Neutrophil (primary cell): Measurements from ENCODE around the gene PAQR8.

Source experiments
- H3K27ac ChIP-seq: fragments of 200-600 bp; sonication (generic); 2 replicates; pipeline ENCODE4 v1.5.1; 2016; ENCODE audit warnings: mild to moderate bottlenecking, moderate library complexity
- H3K27me3 ChIP-seq: fragments of 200-600 bp; sonication (generic); 2 replicates; pipeline ENCODE4 v1.6.0; 2016; ENCODE audit warnings: mild to moderate bottlenecking
- H3K36me3 ChIP-seq: fragments of 200-600 bp; sonication (generic); 2 replicates; pipeline ENCODE4 v1.5.1; 2017
- H3K4me1 ChIP-seq, 2 experiments: fragments of 200-600 bp in 1 of 2; sonication (generic) in 1 of 2; 1 replicate in 1 of 2; 2 replicates in 1 of 2; pipeline versions ENCODE4 v1.5.1 to v1.6.1; 2013 to 2016; ENCODE audit warnings: low read depth in 1 of 2, low read length in 1 of 2, mild to moderate bottlenecking in 1 of 2, moderate library complexity in 1 of 2; ENCODE audit not compliant: control insufficient read depth in 1 of 2, insufficient read depth in 1 of 2
- H3K4me3 ChIP-seq, 2 experiments: fragments of 200-600 bp in 1 of 2; sonication (generic) in 1 of 2; 1 replicate in 1 of 2; 2 replicates in 1 of 2; pipeline ENCODE4 v1.5.1; 2013 to 2016; ENCODE audit warnings: low read depth in 1 of 2, low read length in 1 of 2, mild to moderate bottlenecking in 1 of 2, moderate library complexity in 1 of 2
- H3K9me3 ChIP-seq: fragments of 200-600 bp; sonication (generic); 2 replicates; pipeline ENCODE4 v1.5.1; 2016
- TF ChIP-seq, protein P1 (sequence below): fragments of 200-600 bp; sonication (generic); IDR thresholded peaks from 2 replicates; pipeline ENCODE4 v1.5.1; 2016; ENCODE audit warnings: antibody characterized with exemption

Gene PAQR8

DNA sequence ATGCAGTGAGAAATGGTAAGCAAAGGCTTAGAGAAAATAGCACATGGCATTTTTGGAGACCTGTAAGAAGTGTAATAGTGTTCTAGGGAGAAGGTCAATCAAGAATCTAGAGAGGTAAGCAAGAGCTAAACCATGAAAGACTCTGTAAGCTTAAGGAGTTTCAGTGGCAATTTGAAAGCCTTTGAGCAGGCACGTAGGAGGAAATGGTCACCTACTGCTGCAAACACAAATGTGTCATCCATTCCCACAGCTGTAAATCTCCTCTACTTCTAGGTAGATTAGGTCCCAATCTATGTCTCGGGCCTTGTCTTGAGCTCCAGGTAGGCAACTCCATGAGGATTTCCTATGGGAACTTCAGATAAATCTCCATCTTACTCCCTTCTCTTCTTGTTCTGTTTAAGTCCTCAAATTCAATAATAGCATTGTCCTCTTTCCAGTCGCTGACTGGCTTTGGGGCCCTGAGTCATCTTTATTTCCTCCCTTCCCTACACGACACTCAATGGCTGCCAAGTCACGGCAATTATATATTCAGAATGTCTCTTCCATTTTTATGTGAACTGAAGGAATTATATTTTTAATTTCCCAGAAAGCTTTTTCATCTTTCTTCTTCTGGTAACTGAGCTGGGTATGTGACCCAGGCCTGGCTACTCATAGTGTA is 24.2 kb upstream of the PAQR8 start:
- Histone ChIP-seq H3K4me3 (no peak overlapping the region), H3K27ac (no peak overlapping the region), H3K9me3 (no peaks in the 10 kb centered on the region), H3K4me1 (peaks cover 45 to 48% of the 10 kb centered on the region in 2 experiments), H3K36me3 (no peaks in the 10 kb centered on the region), H3K27me3 (no peaks in the 10 kb centered on the region)
- TF ChIP-seq, protein P1, sequence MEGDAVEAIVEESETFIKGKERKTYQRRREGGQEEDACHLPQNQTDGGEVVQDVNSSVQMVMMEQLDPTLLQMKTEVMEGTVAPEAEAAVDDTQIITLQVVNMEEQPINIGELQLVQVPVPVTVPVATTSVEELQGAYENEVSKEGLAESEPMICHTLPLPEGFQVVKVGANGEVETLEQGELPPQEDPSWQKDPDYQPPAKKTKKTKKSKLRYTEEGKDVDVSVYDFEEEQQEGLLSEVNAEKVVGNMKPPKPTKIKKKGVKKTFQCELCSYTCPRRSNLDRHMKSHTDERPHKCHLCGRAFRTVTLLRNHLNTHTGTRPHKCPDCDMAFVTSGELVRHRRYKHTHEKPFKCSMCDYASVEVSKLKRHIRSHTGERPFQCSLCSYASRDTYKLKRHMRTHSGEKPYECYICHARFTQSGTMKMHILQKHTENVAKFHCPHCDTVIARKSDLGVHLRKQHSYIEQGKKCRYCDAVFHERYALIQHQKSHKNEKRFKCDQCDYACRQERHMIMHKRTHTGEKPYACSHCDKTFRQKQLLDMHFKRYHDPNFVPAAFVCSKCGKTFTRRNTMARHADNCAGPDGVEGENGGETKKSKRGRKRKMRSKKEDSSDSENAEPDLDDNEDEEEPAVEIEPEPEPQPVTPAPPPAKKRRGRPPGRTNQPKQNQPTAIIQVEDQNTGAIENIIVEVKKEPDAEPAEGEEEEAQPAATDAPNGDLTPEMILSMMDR = no peak

DNA sequence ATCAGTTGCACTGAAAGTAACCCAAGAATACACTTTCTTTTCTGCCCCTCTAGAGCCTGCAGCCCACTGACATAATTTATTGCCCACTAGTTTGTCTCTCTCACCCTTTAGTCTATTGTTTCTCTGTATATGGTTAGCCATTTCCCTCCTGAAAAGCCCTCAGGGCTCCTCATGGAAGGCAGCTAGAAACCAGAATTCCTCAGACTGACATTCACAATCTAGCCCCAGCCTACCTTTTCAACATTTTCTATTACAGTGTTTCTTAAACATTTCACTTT is 21.4 kb upstream of the PAQR8 start:
- H3K4me3 ChIP-seq = no peak overlapping the region
- no peaks in the 10 kb centered on the region for H3K9me3 ChIP-seq
- H3K27me3 ChIP-seq = no peaks in the 10 kb centered on the region
- no peak overlapping the region for H3K27ac ChIP-seq
- peaks cover 21 to 26% of the 10 kb centered on the region in 2 experiments for H3K4me1 ChIP-seq
- TF ChIP-seq, protein P1 = no peak
- H3K36me3 ChIP-seq = no peaks in the 10 kb centered on the region

DNA sequence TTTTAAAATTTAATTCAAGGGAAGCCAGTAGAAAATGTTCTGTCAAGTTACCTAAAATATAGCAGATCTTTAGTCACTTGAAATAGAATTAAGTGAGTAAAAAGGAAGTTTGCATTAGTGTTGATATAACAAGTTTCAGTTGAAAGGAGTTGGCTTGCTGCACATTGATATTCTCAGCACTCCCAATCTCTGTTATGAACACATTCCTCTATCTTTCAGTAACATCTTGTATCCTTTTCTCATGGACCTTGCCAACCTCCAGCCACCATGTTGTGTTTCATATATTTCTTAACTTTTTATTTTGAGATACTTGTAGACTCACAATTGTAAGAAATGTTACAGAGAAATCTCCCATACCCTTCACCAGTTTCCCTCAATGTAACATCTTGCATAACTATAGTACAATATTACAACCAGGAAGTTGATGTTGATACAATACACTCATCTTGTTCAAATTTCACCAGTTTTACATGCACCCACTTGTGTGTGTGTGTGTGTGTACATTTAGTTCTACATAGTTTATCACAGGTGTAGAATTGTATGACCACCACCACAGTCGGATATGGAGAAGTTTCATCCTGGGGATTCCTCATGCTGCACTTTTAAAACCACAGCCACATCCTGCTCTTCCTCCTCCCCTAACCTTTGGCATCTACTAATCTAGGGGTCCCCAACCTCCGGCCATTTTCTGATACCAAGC is 20.2 kb upstream of the PAQR8 start:
- peak overlapping the region; percentile 74 for H3K27ac ChIP-seq
- TF ChIP-seq, protein P1 = no peak

DNA sequence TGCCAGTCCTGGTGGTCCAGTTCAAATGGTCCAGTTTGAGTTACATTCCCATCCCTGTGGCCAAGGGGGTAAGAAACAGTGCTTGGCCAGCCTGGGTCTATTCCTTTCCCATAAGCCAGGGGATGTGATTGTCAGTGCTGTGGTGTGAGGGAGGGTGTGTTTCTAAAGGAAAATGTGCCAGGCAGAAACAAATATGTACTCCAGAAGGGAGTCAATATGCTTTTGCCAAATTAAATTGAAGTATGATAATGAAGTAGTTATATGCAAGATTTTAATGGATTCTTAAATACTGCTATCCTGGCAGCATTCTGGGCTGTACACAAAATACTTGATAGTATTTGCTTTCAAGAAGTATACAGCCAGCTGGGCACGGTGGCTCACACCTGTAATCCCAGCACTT is 16.6 kb upstream of the PAQR8 start:
- no peaks in the 10 kb centered on the region for H3K9me3 ChIP-seq
- TF ChIP-seq, protein P1 = no peak
- H3K4me1 ChIP-seq = peaks cover 15 to 18% of the 10 kb centered on the region in 2 experiments
- H3K4me3 ChIP-seq = no peak overlapping the region
- H3K36me3 ChIP-seq = no peaks in the 10 kb centered on the region
- H3K27ac ChIP-seq = no peak overlapping the region
- no peaks in the 10 kb centered on the region for H3K27me3 ChIP-seq

More for the DNA sequence above, 20.2 kb upstream of the PAQR8 start:
- no peak overlapping the region for H3K4me3 ChIP-seq
- no peaks in the 10 kb centered on the region for H3K9me3 ChIP-seq
- no peaks in the 10 kb centered on the region for H3K27me3 ChIP-seq
- H3K36me3 ChIP-seq = no peaks in the 10 kb centered on the region
- H3K4me1 ChIP-seq = peaks cover 15 to 18% of the 10 kb centered on the region in 2 experiments

DNA sequence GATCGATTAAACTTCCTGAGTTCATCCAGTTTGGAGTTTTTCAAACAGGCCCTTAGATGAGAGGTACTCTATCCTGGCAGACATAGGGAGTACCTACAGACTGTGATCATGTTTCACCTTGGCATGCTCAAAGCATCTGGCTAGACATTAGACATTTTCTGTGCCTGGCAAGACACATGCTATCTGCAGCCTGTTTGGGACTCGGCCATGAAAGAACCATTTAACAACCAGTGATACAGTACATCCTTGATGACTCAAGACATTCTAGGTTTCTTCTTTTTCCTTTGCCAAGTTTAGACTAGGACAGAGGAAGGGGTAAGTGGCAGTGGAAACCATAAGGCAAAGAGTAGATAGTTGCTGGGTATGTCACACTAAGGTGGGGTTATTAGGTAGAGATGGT is 15.4 kb upstream of the PAQR8 start:
- Histone ChIP-seq H3K4me1 (peaks cover 14 to 28% of the 10 kb centered on the region in 2 experiments), H3K27ac (no peak overlapping the region), H3K4me3 (no peak overlapping the region), H3K27me3 (no peaks in the 10 kb centered on the region), H3K36me3 (no peaks in the 10 kb centered on the region), H3K9me3 (no peaks in the 10 kb centered on the region)
- TF ChIP-seq, protein P1 = no peak
